Cerebellar cortex (tissue), 1 donor: Measurements from ENCODE around the gene OTOGL.
A peak's percentile ranks its signal among the peaks of the same experiment; 100 is the strongest.
"Not testable (repeated sequence)": the region's sequence is repeated elsewhere in the genome, so short reads cannot be mapped to it uniquely, and the experiment has no call there.

Experiments
- DNase-seq: peaks from one replicate; pipeline ENCODE4 v3.0.0-alpha.2; 2015; ENCODE audit warnings: low spot score

Gene OTOGL

DNA sequence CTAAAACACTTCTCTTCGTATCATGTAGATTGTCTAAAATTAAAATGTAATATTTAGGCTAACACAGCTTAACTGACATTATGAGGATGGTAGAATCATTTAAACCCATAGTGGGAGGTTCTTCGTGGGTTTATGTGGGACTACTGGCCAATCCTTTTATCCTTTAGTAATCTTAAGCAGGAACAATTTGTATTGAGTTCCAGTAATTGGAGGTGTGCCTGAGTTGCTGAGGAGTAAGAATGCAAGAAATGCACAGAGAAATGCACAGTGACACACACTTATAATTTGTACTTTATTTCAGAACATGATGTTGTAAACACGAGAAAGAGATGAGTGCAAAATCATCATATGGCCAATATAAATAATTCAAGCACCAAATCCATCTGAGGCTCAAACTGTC is 22.3 kb downstream of the OTOGL start:
- no peak for DNase-seq

DNA sequence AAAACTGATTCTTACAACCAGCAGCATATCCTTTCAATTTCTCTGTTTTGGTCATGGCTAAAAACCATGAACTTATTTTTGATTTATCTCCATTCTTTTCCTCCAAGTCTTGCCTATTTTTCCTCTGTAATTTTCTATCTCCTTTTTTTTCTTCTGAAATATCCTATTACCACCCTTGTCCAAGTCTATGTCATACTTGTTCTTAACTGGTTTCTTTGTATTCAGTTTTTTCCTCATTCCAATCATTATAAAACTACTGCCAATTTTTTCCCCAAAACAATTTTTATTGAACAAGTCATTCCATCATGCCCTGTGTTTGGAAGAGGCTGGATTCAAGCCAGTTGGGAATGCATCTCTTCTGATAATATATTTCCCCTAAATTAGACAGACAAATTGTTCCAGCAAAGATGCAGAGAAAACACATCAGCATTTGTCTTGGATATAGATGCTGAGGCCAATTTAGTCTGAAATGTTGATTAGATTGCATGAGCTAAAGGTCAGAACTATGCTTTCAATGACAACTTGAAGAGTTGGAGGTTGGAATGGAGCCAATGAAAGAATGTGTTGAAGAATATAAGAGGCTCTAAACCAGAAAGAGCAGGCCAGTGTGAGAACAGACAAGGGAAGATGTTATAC is 30.7 kb downstream of the OTOGL start:
- no peak for DNase-seq

DNA sequence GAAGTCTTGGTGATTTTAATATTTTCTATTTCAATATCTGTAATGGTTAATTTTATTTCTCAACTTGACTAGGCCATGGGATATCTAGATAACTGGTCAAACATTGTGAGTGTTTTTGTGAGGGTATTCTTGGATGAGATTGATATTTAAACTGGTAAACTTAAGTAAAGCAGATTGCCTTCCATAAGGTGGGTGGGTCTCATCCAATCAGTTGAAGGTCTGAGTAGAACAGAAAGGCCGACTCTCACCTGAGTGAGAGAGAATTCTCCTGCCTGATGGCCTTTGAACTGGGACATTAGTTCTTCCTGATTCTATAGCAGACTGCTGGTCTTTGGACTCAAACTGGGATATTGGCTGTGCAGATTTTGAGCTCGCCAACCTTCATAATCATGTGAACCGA is 36.3 kb downstream of the OTOGL start:
- no peak for DNase-seq

DNA sequence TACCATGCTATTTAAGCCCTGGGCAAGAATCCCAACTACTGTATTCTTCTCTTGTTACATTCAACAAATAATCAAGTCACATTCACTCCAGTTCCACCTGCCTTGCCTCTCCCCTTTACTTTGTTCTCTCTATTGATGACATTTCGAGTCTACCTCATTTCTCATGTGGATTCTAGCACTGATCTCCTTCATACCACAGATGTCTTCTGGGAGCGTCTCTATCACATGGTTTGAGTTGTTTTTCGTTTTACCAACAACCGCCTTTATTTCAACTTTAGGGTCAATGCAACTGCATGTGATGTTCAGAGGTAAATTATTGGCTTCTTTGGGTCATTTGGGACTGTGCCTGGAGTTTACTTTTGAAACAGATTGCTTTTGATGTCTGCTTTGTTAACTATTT is 40.7 kb downstream of the OTOGL start:
- no peak for DNase-seq

DNA sequence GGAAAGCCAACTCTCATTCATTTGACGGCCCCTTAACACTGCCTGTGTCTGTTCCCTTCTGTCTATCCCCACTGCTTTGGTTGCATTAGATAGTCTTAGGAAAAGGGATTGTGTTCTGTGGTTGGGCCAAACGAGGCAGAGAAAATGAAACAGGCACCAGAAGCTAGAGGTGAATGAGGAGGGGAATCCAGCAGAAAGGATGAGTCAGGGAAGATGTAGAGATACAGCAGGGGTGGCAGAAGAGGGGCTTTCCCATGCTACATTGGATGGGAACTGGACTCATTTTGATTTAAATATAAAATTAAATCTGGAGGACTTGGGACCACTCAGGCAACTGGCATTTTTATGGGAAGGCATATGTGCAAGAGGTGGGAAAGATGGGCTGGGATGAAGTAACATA is 43.3 kb downstream of the OTOGL start:
- DNase-seq: no peak

DNA sequence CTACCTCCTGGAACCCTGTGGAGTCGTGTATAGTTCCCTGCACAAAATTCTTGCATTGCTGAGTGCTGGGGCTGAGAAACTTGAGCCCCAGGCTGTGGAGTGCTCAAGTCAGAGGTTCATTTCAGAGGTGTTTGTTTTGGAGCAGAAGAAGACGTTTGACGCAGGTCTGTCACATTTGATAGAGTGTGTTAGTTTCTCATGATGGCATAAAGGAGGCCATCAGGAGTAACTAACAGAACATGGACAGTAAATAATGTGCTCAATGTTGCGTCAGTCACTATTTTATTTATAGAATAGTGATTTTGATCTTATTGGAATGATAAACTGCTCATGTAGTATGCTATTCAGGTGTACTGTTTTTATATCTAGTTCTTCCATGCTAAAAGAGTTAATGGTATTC is 44.2 kb downstream of the OTOGL start:
- DNase-seq: no peak

DNA sequence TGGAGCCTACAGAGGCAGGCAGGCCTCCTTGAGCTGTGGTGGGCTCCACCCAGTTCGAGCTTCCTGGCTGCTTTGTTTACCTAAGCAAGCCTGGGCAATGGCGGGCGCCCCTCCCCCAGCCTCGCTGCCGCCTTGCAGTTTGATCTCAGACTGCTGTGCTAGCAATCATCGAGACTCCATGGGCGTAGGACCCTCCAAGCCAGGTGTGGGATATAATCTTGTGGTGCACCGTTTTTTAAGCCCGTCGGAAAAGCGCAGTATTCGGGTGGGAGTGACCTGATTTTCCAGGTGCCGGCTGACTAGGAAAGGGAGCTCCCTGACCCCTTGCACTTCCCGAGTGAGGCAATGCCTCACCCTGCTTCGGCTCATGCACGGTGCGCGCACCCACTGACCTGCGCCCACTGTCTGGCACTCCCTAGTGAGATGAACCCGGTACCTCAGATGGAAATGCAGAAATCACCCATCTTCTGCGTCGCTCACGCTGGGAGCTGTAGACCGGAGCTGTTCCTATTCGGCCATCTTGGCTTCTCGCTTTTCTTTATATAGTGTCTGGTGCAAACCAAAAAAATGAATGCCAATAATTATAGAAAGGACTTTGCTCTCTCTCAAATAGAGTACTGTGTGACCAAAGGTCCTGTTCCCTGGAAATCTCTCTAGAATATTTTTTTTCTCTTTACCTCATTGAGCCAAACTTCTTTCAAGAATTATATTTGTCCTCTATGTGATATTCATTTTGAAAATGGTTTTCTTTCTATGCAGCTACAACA is 50.4 kb downstream of the OTOGL start:
- not testable (repeated sequence) for DNase-seq

DNA sequence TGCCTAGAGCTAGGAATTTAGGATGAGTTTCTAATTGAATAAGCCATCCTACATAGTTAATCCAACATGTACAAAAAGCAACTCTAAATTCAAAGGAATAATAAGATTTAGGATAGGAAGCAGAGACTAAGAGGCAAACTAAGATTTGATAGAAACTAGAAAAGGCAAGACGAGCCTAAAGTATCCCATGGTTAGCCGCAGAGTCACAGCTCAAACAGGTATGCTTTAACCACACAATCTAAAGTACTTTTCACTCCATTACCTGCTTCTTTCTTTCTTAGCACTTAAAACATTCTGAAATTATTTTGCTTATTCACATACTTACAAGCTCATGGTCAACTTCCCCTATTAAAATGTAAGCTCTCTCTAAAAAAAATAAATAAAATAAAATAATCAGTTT is 51.8 kb downstream of the OTOGL start:
- DNase-seq: no peak

DNA sequence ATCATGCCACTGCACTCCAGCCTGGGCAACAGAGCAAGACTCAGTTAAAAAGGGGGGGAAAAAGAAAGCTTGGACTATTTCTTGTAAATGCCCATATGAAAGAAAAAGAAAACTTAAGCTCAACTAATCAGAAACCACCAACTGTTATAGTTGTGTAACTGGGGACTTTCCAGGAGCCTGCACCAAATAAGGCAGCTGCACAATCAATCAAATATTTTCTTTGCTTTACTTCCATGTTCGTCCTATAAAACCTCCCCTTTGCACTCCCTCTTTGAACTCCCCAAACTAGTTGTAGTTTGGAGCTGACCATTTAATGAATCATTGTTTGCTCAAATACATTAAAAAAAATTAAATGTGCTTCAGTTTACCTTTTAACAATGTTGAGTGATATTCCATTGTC is 54.9 kb downstream of the OTOGL start:
- DNase-seq: no peak

DNA sequence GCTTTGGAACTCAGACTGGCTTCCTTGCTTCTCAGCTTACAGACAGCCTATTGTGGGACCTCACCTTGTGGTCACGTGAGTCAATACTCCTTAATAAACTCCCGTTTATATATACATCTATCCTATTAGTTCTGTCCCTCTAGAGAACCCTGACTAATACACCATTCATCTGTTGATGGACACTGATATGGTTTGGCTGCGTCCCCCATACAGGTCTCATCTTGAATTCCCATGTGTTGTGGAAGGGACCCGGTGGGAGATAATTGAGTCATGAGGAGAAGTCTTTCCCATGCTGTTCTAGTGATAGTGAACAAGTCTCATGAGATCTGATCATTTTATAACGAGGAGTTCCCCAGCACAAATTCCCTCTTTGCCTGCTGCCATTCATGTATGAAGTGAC is 57.0 kb downstream of the OTOGL start:
- DNase-seq: no peak

DNA sequence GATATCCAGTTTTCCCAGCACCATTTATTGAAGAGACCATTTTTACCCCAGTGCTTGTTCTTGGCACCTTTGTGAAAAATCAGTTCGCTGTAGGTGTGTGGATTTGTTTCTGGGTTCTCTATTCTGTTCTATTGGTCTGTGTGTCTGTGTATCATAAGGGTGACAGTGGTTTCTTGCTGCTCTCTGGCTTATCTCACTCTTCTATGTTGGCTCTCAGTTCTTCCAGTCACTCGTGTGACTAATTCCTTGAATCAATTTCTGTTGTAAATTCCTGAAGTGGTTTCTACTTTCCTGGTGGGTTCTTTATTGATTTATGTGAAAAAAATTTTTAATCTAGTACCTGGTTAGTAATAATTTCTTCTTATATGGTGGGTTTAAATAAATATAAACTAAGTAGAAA is 58.3 kb downstream of the OTOGL start:
- no peak for DNase-seq

DNA sequence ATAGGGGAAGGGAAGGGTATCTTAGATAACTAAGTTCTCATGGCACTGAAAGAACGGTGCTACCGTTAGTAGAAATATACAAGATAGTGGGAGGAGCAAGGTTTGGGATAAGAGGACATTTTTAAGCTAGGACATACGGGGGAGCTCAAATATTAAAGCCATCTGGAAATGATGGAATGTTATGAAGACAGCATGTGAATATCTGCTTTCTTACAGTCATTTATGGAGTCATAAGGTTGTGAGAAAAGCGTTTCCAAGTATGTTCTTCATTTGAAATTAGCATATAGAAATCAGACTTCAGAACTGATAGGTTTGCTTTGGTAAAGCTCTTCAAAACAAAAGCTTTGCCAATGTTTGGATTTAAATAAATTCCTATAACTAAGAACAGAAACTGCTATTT is 62.3 kb downstream of the OTOGL start:
- no peak for DNase-seq

DNA sequence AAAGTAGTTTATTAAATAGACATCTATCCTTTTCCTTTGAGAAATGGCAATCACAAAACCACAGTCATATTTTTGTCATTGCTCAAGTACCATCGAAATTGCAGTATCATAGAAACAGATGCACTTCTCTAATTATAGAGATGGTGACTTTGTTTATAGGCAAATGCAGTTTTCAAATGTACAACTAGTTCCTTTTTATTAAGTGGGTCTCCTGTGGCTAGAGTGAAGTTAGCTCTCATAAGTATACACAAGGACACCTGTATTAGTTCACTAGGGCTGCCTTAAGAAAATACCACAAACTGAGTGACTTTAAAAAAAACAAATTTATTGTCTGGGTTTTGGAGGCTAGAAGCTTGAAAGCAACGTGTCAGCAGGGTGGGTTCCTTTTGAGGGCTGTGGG is 62.8 kb downstream of the OTOGL start:
- DNase-seq: no peak

DNA sequence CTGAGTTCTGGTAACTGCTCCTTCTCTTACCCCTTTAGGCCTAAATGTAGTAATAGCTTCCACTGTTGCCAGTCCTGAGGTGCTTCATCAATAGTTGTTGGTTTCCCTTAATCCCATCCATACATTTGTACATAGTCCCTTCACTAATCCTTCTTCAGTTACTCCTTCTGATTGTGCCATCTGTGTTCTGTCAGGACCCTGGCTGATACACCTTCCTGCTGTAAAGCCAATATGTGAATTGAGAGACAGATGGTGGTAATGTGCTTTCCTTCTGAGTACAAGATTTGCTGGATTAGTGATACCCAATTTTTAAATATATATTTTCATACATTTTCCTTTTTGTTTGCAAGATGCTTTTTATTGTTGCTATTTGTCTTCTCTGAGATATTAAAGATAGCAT is 66.4 kb downstream of the OTOGL start:
- DNase-seq: peak; percentile 74

DNA sequence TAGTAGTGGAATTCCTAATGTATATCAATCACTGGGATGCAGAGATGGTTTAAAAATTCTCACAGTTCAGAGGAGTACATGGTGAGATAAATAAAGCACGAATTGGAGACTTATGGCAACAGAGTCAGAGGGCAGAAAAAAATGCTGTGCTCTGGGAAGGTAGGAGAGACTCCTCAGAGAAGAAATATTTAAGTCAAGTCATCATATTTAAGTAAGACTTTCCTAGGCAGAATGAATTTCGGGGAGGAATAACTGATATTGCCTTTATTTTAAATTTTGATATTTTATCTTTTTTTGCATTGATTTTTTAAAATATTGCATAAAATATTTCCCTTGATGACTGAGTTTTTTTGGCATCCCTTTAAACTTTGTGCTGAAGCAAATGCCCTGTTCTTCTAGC is 67.4 kb downstream of the OTOGL start:
- no peak for DNase-seq

DNA sequence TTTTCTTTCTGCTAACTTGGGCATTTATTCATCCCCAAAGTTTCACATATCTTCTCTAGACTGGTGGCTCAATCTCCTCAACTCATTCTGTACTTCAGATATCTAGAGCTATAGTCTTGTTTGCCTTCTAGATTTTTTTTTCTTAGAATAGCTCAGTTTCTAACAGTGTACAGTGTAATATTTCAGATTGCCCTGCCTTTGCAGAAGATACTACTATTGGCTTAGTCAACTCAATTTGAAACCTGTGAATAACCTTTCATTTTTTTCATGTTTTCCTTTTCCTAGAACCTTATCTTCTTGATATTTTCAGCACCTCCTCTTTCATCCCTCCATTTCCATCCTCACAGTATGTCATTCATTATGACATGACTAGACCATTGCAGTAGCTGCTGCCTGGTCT is 69.6 kb downstream of the OTOGL start:
- DNase-seq: no peak

DNA sequence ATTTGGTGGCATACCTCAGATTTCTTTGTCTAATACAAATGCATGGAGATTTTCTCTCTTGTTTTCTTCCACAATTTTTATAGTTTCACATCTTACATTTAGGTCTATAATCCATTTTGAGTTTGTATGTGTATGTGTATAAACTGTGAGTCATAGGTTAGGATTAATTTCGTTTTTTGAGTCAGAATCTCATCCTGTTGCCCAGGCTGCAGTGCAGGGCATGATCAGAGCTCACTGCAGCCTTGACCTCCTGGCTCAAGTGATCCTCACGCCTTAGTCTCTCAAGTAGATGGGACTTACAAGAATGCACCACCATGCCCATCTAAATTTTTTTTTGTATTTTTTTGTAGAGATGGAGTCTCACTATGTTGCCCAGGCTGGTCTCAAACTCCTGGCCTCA is 71.6 kb downstream of the OTOGL start:
- no peak for DNase-seq

DNA sequence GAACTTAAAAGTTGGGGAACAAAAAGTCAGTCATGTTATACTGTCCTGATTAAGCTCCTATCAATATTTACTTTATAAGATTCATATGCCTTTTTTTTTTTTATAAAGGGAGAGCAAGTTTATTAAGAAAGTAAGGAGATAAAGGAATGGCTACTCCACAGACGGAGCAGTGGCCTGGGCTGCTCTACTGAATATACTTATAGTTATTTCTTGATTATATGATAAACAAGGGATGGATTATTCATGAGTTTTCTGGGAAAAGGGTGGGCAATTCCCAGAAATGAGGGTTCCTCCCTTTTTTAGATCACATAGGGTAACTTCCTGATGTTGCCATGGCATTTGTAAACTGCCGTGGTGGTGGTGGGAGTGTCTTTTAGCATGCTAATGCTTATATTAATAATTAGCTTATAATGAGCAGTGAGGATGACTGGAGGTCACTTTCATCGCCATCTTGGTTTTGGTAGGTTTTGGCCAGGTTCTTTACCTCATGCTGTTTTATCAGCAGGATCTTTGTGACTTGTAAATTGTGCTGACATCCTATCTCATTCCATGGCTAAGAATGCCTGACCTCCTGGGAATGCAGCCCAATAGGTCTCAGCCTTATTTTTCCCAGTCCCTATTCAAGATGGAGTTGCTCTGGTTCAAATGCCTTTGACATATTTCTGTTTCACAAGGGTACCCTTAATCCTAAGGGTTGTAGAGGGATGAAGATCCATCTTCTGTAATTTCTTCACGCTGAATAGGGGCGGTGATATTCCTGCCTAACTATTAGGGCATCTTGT is 73.9 kb downstream of the OTOGL start:
- no peak for DNase-seq

DNA sequence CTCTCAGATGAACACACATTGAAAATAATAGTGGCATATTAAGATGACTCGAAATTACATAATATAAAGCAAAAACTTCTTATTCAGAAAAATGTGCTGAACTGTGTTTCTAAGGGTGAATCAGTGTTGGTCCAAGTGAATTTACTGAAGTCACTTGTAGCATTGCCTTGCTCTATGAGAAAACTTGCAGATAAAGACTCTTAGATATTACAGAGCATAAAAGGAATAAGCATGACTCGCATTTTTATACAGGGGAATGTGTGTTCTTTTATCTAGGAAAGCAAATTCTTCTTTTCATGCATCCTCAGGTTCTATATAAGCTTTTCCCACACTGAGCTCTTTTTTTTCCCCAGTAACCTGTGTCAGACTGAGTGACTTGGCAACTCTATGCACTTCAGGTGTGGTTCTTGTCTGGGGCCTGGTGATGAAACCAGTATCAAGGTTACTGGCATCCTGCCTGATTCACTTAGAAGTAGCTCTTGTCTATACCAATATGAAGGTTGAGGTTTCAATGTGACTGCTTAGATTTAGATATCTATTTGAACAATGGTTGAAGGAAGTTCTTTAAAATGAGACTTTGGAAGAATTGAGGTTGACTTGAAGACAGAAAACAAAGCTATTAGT is 76.1 kb downstream of the OTOGL start:
- no peak for DNase-seq

DNA sequence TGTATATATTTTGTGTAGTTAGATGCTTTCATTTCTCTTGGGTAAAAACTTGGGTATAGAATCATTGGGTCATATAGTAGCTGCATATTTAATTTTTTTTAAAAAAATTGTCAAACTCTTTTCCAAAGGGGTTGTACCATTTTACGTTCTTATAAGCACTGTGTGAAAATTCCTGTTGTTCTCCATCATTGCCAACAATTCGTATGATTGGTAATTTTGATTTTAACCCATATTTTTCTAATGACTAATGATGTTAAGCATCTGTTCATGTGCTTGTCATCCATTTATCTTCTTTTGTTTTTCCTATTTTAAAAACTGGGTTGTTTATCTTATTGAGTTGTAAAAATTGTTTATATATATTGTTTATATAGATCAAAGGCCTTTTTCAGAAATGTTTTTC is 77.4 kb downstream of the OTOGL start:
- DNase-seq: no peak

DNA sequence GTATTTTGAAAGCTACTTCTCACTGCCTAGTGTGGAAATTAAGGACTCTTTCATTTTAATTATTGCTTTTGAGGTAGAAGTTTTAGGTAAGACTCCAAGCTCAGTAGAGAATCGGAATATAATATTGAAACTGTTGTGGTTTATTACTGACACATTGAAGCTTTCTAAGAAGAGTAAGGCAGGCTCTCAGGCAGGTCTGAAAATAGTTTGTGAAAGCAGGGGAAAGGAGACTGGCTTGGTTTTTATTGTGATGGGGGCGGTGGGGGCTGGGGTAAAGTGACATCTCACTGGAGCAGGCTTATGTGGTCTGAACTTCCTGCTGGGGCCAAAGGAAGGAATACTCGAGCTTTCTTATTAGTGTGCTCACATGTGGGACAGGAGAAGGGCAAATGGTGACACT is 79.5 kb downstream of the OTOGL start:
- no peak for DNase-seq

DNA sequence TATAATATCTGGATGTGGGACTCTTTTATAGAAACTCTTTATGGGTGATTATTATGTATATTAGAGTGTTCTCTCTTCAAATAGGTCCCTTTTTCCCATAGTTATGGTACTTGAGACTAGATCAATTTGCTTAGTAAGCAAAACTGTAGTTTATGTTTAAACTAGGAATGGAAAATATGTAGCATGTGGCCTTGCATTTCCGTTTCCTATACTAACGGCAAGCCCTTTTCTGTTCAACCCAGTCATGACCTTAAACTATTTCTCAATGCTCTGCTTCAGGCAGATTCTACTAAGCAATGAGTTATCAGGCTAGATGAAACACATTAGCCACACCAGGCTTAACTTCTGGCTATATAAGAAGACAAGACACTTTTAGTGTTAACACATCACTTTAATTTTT is 84.6 kb downstream of the OTOGL start:
- no peak for DNase-seq

DNA sequence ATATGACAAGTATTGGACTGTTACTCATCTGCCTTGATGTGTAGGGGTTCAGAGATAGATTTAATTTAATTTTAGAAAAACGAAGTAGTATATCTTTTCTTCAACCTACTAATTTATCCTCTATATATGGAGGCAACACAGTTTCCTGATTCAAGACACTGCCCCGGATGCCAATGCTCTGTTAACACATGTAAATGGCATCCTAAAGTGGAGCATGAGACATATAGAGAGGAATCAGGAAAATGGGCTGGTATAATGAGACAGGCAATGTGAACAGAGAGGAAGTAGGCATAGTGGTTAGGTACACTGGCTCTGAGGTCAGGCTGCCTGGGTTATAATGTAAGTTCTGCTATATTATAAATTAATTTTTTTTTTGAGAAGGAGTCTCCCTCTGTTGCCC is 85.6 kb downstream of the OTOGL start:
- no peak for DNase-seq
